DND-41 (cell line): Measurements from ENCODE around the gene OR2AG1.

Experiments
- ATAC-seq: fragments of 200-7000 bp; cut with Tn5 transposase; 3 replicates; pipeline ENCODE4 v1.9.1; 2021; ENCODE audit warnings: low read depth; ENCODE audit not compliant: insufficient read depth
- DNase-seq: peaks from one replicate; pipeline ENCODE4 v3.0.0-alpha.2; 2020
- H2AFZ ChIP-seq: 2 replicates; pipeline ENCODE4 v1.6.0; 2012; ENCODE audit warnings: low read depth, low read length
- H3K27ac ChIP-seq: 2 replicates; pipeline ENCODE4 v1.5.1; 2012; ENCODE audit warnings: low read length, inconsistent platforms
- H3K27me3 ChIP-seq: fragments of 200-600 bp; sonication (generic); 2 replicates; pipeline ENCODE4 v1.6.0; 2012; ENCODE audit warnings: low read length, mild to moderate bottlenecking, inconsistent platforms; ENCODE audit not compliant: insufficient read depth, poor library complexity
- H3K36me3 ChIP-seq: 2 replicates; pipeline ENCODE4 v1.5.1; 2012; ENCODE audit warnings: low read length, inconsistent platforms; ENCODE audit not compliant: insufficient read depth
- H3K4me1 ChIP-seq: 2 replicates; pipeline ENCODE4 v1.5.1; 2012; ENCODE audit warnings: mild to moderate bottlenecking, low read length; ENCODE audit not compliant: insufficient read depth
- H3K4me2 ChIP-seq: 2 replicates; pipeline ENCODE4 v1.6.0; 2012; ENCODE audit warnings: mild to moderate bottlenecking, moderate library complexity, low read length, inconsistent platforms; ENCODE audit not compliant: insufficient read depth
- H3K4me3 ChIP-seq, 2 experiments: fragments of 200-600 bp in 1 of 2; shearing (Covaris generic) in 1 of 2; 2 replicates each; pipeline ENCODE4 v1.5.1; 2012 to 2016; ENCODE audit warnings: inconsistent platforms in 2 of 2, low read length in 2 of 2, mild to moderate bottlenecking in 2 of 2, low read depth in 1 of 2, moderate library complexity in 1 of 2
- H3K79me2 ChIP-seq: 2 replicates; pipeline ENCODE4 v1.6.0; 2012; ENCODE audit warnings: low read length, inconsistent platforms; ENCODE audit not compliant: insufficient read depth
- H3K9ac ChIP-seq: 2 replicates; pipeline ENCODE4 v1.6.0; 2012; ENCODE audit warnings: low read depth, mild to moderate bottlenecking, inconsistent platforms, low read length, moderate library complexity
- H3K9me3 ChIP-seq: 2 replicates; pipeline ENCODE4 v1.5.1; 2012; ENCODE audit warnings: low read length, moderate library complexity, mild to moderate bottlenecking, inconsistent platforms; ENCODE audit not compliant: insufficient read depth, severe bottlenecking
- H4K20me1 ChIP-seq: 2 replicates; pipeline ENCODE4 v1.6.0; 2012; ENCODE audit warnings: low read length; ENCODE audit not compliant: insufficient read depth
- CTCF ChIP-seq: IDR thresholded peaks from 2 replicates; pipeline ENCODE4 v1.5.1; 2012; ENCODE audit warnings: borderline replicate concordance, low read length, moderate library complexity, mild to moderate bottlenecking; ENCODE audit not compliant: poor library complexity, severe bottlenecking; ENCODE audit errors: extremely low read depth
- EZH2 ChIP-seq: IDR thresholded peaks from 3 replicates; pipeline ENCODE4 v1.6.1; 2012; ENCODE audit warnings: borderline replicate concordance, low read depth, mild to moderate bottlenecking, moderate library complexity, low read length, inconsistent platforms; ENCODE audit not compliant: severe bottlenecking

OR2AG1 gene

GRCh38 chr11:6824136-6824823 is 41.5 kb downstream of the OR2AG1 start:
- peaks cover under 1% of the 10 kb centered on the region for H3K9me3 ChIP-seq
- H4K20me1 ChIP-seq, result no peaks in the 10 kb centered on the region
- no peak overlapping the region for H3K27ac ChIP-seq
- H3K4me2 ChIP-seq, result no peak overlapping the region
- H3K4me3 ChIP-seq, result no peak overlapping the region
- H3K4me1 ChIP-seq, result no peaks in the 10 kb centered on the region
- no peak for TF ChIP-seq EZH2
- TF ChIP-seq CTCF, result no peak
- H3K9ac ChIP-seq, result no peak overlapping the region
- DNase-seq (no peak), ATAC-seq (no peak)
- no peak overlapping the region for H2AFZ ChIP-seq
- no peaks in the 10 kb centered on the region for H3K27me3 ChIP-seq
- no peaks in the 10 kb centered on the region for H3K79me2 ChIP-seq
- no peaks in the 10 kb centered on the region for H3K36me3 ChIP-seq

GRCh38 chr11:6825231-6825744 is 42.5 kb downstream of the OR2AG1 start:
- Histone ChIP-seq H3K9ac (no peak overlapping the region), H3K4me1 (no peaks in the 10 kb centered on the region), H3K4me2 (no peak overlapping the region), H3K9me3 (no peaks in the 10 kb centered on the region), H3K27me3 (no peaks in the 10 kb centered on the region), H3K4me3 (no peak overlapping the region), H4K20me1 (no peaks in the 10 kb centered on the region), H3K36me3 (no peaks in the 10 kb centered on the region), H3K79me2 (no peaks in the 10 kb centered on the region), H3K27ac (no peak overlapping the region), H2AFZ (no peak overlapping the region)
- DNase-seq, result no peak
- ATAC-seq, result no peak
- no peak for TF ChIP-seq CTCF
- no peak for TF ChIP-seq EZH2

- no peak overlapping the region for H3K27ac ChIP-seq
- H2AFZ ChIP-seq, result no peak overlapping the region
- H3K36me3 ChIP-seq, result no peaks in the 10 kb centered on the region
- no peak overlapping the region for H3K4me3 ChIP-seq
- no peaks in the 10 kb centered on the region for H3K79me2 ChIP-seq
- no peak for TF ChIP-seq EZH2
- no peak for TF ChIP-seq CTCF
- ATAC-seq (no peak), DNase-seq (no peak)
- H3K9ac ChIP-seq, result no peak overlapping the region
- H3K27me3 ChIP-seq, result no peaks in the 10 kb centered on the region
- H3K4me2 ChIP-seq, result no peak overlapping the region
- no peaks in the 10 kb centered on the region for H4K20me1 ChIP-seq
- H3K4me1 ChIP-seq, result no peaks in the 10 kb centered on the region
- no peaks in the 10 kb centered on the region for H3K9me3 ChIP-seq
Observed at GRCh38 chr11:6828103-6828502, 45.3 kb downstream of the OR2AG1 start.

- Histone ChIP-seq H3K9me3 (no peaks in the 10 kb centered on the region), H4K20me1 (no peaks in the 10 kb centered on the region), H3K27me3 (no peaks in the 10 kb centered on the region), H3K79me2 (no peaks in the 10 kb centered on the region), H3K4me1 (no peaks in the 10 kb centered on the region), H3K4me2 (no peak overlapping the region), H3K9ac (no peak overlapping the region), H3K4me3 (no peak overlapping the region), H2AFZ (no peak overlapping the region), H3K27ac (no peak overlapping the region), H3K36me3 (no peaks in the 10 kb centered on the region)
- no peak for DNase-seq
- no peak for ATAC-seq
- no peak for TF ChIP-seq CTCF
- TF ChIP-seq EZH2, result no peak
Observed at GRCh38 chr11:6833356-6833755, 50.5 kb downstream of the OR2AG1 start.
